Endometrial microvascular endothelial cells (primary cell): ENCODE results near the gene PLCD1. TPM values are rescaled to one million over a fixed set of nuclear protein-coding genes. Genes with fewer than 3 reads are reported as not detected.
"Not testable (repeated sequence)": the region's sequence is repeated elsewhere in the genome, so short reads cannot be mapped to it uniquely, and the experiment has no call there.

ENCODE experiments used
- in situ Hi-C: cut with HindIII; loops from 2 replicates; pipeline ENCODE4 v1.10.0; 2017; ENCODE audit warnings: low sequenced_read_pairs, low pct_unique_long_range_greater_than_20kb; ENCODE audit errors: inconsistent ontology term
- total RNA-seq: library from RNA; depleted of rRNA; stranded (reverse); fragments of >200 nt; gene quantifications from one replicate; pipeline ENCODE4 v1.2.3, GENCODE V29; 2015; ENCODE audit errors: inconsistent ontology term

PLCD1 gene
- total RNA-seq = 10.1 TPM

DNA sequence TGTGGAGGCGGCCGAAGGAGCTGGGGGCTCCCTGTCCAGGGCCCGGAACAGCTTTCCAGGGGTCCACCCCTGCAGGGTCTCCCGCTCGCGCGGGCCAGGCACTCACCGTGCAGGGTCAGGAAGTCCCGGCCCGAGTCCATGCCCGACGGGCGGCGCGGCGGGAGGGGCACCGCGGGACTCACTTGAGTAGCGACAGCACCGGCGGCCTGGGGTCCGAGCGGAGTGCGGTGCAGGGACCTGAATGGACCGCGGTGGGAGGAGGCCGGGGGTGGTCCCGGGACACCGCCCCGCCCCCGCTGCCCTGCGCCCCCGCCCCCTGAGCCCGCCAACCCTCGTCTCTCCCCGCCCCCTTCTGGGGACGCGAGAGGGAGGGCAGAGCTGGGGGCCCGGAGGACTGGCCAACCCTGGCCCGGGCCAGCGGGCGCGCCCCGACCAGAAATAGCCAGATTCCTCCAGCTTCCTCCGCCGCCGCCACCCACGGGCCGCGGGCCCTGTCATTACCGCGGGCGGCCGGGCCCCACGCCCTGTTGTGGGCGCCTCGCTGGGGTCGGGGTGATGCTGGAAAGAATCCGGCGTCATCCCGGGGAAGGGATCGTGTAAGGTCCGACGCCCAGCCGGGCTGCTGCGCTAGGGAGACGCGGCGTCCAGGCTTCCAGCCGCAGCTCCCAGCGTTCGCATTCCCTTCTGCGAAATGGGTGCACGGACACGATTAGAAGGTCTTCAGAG is at the start of gene PLCD1:
TSS of gene PLCD1 (minus strand) at position 243 of the 726 bp plus-strand sequence. CDS start at position 140, 103 bp downstream.
- in situ Hi-C loops = no loop called here

DNA sequence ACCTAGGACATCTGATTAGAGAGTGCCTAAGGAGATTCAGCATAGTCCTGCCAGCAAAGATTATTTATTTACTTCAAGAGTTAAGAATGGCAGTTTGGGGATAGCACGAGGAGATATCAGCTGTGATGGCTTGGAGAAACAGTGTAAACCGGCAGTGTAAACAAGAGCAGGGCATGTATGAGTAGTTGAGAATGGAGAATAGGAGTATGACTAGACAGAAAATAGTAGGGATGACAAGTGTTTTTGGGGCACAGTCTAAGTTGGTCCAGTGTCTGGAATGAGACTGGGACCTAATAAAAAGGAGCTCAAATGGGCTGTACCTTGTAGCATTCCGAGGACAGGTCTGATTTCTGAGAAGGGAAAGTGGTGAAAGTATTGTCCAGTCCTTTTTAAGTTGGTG is 47.6 kb upstream of the PLCD1 start:
- in situ Hi-C loops = not testable (repeated sequence)

DNA sequence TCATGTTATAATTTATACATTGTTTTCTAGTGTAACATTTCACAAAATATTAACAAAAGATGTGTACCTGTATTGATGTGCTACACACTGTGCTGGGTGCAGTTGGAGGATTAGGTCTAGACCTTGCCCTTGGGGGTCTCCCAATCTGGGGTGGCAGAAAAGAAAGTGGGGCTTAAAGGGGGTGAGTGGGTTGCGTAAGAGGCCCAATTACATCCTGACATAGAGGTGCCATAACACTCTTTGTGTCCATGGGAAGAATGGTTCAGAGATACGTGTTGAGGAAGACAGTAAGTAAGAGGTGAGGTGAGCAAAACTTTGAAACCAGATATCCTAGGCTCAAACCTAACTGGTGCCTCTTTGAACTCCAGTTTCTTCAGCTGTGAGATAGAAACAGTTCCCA is 40.6 kb upstream of the PLCD1 start:
- in situ Hi-C loops = no loop called here

DNA sequence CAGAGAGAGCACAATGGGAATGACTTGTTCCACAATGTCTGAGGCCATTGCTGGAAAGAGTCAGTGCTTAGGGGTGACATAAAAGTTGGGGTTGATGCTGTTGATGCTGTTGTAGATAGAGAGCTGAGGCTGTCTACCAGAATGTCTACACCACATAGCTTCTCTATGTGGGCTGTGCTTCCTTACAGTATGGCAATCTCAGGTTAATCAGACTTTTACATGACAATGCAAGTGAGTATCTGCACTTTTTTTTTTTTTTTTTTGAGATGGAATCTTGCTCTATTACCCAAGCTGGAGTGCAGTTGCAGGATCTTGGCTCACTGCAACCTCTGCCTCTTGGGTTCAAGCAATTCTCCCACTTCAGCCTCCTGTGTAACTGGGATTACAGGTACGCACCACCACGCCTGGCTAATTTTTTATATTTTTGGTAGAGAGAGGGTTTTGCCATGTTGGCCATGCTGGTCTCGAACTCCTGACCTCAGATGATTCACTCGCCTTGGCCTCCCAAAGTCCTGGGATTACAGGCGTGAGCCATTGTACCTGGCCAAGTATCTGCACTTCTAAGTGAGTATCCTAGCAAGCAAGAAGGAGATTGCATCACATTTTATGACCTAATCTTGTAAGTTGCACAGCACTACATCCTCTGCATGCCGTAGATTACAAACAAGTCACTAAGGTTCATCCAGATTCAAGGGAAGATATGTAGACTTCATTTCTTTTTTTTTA is 38.2 kb upstream of the PLCD1 start:
- in situ Hi-C loops = no loop called here

DNA sequence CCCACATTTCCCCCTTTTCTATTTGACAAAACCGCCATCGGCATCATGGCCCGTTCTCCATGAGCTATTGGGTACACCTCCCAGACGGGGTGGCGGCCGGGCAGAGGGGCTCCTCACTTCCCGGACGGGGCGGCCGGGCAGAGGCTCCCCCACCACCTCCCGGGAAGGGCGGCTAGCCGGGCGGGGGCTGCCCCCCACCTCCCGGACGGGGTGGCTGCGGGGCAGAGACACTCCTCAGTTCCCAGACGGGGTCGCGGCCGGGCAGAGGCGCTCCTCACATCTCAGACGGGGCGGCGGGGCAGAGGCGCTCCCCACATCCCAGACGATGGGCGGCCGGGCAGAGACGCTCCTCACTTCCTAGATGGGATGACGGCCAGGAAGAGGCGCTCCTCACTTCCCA is 35.0 kb upstream of the PLCD1 start:
- in situ Hi-C loops = not testable (repeated sequence)

DNA sequence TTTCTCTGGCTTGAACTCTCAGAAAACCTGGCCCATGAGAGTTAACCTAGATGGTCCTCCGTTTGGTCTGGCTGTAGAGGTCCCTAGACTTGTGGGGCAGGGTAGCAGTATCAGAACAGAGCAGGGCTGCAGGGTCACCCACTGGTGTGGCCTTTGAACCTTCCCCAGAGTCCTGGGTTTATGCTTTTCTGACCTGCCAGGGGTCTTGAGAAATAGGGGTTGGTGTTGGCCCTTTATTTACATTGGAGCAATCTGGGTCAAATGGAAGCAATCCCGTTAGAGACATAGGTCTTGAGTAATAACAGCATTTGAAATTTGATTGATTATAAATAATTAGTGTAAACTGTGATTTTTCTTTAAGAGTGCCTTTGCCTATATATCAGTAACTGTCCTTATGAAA is 33.4 kb upstream of the PLCD1 start:
- in situ Hi-C loops = no loop called here

DNA sequence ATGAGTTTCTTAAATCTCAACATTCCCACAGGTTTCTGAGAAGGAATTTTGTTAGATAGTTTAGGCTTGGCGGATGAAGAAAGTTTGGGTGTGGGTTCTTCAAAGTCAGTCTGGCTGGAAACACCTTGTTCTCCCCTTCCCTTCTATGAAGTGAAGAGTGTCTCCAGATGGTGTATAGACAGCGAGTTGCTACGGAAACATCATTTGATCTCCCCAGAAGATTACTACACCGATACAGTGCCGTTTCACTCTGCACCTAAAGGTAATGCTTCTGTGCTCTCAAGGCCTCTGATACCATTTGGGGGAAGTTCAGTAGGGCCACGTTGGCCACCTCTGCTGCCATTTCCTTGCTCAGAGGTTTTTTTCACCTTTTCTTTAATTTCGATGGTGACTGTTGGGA is 30.1 kb upstream of the PLCD1 start:
- in situ Hi-C loops = no loop called here

DNA sequence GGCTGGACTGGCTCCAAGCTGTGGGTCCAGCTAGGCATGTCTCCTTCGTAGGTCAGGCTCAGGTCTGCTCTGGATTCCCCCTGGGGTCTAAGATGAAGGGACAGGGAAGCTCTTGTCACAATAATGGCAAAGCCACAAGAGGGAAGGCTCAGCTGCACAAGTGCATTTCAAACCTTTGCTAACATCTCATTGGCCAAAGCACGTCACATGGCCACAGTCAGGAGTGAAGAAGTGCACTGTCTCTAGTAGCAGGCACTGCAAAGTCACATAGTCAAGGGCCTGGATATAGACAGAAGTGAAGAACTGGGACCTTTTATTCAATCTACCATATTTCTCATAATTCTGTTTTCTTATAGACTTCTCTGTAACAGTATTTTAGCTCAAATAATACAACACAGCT is 29.7 kb upstream of the PLCD1 start:
- in situ Hi-C loops = no loop called here

DNA sequence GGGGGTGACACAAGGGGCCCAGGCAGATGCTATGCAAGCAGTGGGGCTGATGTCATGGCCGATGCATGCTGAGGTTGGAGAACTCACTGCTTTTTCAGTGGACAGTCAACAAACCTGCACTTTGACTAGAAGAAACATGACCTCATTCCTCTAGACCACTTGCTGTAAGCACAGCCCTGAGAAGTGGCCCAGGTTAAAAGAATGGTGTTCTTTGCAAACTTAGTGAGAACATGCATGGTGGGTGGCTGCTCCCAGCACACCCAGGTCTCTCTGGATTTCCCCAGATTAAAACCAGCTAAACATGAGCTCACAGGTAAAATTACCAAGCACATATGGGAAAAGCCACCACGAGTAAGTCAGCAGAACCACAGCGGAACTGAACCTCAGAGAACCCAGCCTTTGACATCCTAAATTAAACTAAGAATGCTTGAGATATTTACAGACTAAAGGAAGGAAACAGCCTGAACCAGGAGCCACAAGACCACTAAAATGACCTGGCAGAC is 25.1 kb upstream of the PLCD1 start:
- in situ Hi-C loops = no loop called here

DNA sequence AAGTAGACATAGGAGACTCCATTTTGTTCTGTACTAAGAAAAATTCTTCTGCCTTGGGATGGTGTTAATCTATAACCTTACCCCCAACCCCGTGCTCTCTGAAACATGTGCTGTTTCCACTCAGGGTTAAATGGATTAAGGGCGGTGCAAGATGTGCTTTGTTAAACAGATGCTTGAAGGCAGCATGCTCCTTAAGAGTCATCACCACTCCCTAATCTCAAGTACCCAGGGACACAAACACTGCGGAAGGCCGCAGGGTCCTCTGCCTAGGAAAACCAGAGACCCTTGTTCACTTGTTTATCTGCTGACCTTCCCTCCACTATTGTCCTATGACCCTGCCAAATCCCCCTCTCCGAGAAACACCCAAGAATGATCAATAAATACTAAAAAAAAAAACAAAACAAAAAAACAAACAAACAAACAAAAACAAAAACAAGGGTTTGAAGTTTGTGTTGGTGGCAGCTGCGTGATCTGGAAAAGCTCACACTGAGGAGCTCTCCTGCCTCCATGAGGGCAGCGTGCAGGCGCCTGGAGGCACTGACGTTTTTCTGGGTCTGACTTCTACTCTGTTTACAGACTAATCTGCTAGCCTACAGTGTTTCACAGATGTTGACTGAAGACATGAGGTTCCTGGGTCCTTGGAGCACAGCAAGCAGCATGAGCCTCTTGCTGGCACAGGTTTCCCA is 24.5 kb upstream of the PLCD1 start:
- in situ Hi-C loops = not testable (repeated sequence)

DNA sequence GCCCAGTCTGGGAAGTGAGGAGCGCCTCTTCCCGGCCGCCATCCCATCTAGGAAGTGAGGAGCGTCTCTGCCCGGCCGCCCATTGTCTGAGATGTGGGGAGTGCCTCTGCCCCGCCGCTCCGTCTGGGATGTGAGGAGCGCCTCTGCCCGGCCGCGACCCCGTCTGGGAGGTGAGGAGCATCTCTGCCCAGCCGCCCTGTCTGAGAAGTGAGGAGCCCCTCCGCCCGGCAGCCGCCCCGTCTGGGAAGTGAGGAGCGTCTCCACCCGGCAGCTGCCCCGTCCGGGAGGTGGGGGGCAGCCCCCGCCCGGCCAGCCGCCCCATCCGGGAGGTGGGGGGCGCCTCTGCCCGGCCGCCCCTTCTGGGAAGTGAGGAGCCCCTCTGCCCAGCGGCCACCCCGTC is 23.8 kb upstream of the PLCD1 start:
- in situ Hi-C loops = not testable (repeated sequence)

DNA sequence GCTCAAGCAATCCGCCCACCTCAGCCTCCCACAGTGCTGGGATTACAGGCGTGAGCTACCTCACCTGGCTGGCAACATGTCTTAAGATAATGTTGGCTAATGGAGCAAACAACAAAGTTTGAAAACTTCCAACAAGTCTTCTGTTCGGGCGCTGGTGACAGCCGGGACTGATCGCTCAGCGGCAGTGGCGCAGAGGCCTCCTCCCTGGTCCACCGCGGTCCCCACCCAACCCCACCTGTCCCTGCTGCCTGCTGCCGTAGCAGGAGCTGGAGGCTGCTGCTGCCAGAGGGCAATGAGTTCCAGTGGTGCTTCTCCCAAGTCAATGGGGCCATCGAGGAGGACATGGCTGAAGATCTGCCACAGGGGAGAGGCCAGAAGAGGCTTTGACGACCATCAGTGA is 21.7 kb upstream of the PLCD1 start:
- in situ Hi-C loops = no loop called here

DNA sequence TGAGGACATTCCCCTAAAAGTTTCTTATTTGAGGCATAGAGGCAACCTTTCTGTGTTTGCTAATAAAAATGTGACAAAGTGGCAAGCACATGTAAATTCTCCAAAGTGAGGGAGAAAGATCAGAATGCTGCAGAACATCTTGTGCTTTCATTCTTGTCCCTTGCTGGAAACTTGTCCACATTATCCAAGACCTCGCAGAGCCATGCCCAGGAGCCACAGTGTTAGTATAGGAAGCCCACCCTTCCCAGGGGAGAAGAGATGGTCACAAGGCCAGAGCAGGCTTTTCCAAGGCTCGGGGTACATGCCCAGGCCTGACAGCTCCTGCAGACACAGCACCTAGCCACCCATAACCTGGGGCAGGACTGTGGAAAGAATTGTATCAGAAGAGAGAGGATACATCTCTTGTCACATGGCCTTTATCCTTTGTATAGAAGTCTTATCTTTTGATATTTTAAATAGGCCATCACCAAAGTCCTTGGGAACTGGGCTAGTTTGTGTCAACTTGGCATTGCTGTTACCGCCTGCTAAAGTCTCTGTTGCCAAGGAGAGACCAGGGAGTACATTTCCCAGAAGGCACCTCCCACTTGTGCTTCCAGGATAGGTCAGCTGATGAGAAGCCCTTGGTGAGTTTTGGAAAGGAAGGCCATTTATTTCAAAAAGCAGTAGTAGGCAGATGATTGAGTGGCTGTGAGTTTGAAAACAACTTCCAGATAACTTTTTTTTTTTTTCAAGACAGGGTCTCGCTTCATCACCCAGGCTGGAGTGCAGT is 20.1 kb upstream of the PLCD1 start:
- in situ Hi-C loops = no loop called here

DNA sequence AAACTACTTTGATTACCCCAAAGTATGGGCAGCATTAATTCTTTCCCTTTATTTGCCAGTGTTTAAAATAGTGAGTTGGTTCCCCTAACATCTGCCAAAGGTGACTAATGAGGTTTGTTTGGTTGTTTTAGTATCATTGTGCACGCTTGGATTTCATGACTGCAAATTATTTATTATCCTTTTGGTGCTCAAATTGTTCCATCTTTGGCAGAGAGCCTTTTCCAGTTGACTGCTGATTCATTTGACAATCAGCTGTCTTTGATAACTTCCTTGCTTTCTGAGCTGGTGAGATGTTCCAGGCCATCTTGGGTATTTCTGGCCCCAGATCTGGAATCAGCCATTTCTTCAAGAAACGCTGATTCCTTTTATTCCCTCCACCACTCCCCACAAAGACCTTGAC is 18.5 kb upstream of the PLCD1 start:
- in situ Hi-C loops = no loop called here

DNA sequence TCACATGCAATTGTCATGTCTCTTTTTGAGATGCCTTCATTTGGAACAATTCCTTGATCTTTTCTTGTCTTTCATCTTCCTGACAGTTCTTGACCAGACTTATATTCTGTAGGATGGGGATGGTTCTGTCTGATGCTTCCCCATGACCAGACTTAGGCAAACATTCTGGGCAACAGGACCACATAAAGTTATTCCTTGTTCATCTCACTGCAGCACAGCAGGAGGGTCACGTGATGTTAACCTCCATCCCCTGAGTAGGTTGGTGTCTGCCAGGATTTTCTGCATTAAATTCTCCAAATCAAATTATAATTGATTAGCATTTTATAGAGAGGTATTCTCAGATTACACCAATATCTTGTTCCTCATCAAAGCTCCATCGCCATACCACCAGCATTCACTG is 17.4 kb upstream of the PLCD1 start:
- in situ Hi-C loops = no loop called here

DNA sequence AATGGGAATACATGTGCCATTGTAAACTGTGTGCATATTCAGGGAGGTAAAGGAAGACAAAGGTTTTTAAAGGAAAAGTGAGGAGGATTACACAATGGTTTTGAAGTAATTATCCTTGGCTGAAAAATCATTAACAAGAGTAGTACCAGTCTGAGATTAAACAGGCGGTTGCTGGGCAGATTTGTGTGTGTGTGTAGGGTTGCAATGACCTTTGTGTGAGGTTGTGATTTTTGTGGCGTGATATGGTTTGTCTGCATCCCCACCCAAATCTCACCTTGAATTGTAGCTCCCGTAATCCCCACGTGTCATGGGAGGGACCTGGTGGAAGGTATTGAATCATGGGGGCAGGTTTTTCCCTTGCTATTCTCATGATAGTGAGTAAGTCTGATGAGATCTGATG is 16.6 kb upstream of the PLCD1 start:
- in situ Hi-C loops = no loop called here

DNA sequence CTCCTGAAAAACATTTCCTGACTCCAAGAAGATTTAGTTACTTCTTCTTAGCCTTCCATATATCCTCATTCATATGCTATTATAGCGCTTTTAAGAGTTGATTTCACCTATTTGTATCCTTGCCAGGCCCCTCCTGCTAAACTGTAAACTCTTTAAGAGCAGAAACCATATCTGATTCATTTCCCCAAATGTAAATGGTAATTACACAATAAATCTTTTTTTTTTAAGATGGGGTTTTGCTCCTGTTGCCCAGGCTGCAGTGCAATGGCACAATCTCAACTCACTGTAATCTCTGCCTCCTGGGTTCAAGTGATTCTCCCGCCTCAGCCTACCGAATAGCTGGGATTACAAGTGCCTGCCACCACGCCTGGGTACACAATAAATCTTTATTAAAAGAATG is 14.0 kb upstream of the PLCD1 start:
- in situ Hi-C loops = no loop called here

DNA sequence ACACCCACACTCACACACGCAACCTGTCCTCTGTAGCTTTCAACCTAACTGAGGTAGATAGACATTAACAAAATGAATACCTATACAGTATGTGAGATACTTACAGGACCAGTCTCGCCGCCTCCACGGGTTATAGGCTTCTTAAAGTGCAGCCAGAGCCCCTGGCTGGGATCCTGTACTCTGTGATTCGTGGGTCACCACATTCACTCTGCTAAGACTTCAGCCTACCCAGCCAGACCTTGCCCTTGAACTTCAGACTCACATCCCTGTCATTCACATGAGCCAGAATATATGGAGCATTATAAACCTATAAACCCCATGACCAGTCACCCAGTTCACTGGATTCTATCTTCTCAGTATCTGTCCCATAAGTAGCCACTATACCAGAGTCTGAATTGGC is 11.0 kb upstream of the PLCD1 start:
- in situ Hi-C loops = no loop called here

DNA sequence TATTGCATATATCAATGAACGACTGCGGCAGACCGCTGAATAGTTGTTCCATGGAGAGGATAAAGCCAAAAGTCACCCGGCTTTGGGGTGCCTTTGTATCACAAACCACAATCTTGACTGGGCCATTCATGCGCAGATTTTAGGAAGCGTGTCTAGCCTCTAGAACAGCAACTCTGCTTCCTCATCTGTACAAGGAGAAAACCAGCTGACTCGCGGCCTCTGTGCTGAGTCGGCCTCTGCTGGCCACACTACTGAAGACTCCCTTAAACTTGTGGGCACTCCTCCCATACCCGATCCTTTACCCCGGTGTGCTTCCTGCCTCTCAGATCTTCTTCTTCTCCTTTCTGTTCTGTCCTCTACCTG is 10.4 kb upstream of the PLCD1 start:
- in situ Hi-C loops = no loop called here
